HCEC 1CT (cell line): Measurements from ENCODE around the gene GYPE.
"Not testable (repeated sequence)": the region's sequence is repeated elsewhere in the genome, so short reads cannot be mapped to it uniquely, and the experiment has no call there.

Experiments
- DNase-seq: peaks from one replicate; pipeline ENCODE4 v3.0.0-alpha.2; 2017

GYPE gene

DNA sequence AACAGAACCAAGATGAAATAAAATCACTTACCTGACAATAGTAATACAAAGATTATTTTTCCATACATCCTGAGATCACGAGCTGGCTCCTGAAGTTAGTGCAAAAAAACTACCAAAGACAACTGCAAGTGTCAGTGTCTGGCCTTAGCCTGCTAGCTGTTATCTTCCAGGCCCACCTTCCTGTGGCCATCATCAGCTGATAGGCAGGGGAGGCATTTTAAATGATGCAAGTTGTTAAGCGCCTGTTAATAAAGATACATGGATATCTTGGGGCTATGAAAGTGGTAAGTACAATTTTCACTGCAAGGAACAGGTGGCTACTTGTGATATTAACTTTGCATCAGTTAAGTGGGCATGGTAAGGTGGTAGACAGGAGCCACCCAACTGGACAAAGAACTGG lies at the start of gene GYPE:
GYPE (minus strand) TSS at position 120 of the 400 bp plus-strand sequence; CDS start at position 68, 52 bp downstream.
- DNase-seq: not testable (repeated sequence)

DNA sequence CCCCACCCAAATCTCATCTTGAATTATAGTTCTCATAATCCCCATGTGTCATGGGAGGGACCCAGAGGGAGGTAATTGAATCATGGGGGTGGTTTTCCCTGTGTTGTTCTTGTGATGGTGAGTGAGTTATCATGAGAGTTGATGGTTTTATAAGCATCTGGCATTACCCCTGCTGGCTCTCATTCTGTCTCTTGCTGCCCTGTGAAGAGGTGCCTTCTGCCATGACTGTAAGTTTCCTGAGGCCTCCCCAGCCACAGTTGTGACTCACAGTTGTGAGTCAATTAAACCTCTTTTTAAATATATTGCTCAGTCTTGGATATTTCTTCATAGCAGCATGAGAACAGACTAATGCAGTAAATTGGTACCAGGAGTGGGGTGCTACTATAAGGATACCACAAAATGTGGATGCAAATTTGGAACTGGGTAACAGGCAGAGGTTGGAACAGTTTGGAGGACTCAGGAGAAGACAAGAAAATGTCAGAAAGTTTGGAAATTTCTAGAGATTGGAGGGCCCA lies 46.2 kb upstream of the GYPE start:
- DNase-seq: not testable (repeated sequence)

DNA sequence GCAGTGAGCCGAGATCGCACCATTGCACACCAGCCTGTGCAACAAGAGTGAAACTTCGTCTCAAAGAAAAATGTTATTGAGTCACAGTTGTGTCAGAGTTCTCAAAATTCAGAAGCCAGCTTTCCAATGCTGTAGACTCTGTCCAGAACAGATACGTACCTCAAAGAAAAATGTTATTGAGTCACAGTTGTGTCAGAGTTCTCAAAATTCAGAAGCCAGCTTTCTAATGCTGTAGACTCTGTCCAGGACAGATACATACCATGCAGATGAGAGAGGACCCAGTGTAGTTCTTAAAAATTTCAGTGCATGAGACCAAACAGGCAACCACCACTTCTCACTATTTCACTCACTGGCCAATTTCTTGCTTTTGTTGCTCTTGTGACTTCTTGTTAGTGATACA lies 45.6 kb upstream of the GYPE start:
- not testable (repeated sequence) for DNase-seq

DNA sequence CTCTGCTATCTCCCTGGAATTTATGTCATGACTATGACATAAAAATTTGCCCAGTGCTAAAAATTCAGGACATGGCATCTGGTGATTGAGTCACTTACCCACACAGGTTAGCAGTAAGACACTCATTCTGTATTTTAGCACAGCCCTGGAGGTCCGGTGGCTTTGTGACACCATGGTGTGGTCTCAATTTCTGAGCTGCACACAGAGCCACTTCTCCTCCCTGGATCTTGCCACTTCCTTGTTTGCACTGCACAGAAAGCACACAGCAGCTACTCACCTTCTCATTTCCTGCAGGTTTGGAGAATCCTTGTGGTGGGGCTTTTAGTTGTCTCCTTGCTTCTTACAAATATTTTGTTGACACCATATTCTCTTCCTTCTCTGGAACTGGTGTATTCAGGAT lies 44.8 kb upstream of the GYPE start:
- not testable (repeated sequence) for DNase-seq

DNA sequence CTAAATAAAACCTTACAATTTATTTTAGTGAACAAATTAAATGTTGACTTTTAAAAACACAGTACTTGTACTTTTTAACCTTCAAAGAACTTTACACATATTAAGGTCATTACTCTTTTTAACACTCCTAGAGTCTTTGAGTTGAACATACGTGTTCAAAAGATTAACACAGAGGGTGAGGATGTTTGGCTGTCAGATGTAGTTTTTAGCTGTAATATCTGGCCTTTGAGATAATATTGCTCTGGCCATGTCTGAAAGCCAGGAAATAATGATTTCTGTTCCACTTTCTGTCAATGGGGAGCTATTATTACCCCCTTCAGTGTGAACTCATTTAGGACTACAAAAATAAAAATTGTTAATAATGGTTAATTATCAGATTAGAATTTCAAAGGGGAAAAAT lies 42.1 kb upstream of the GYPE start:
- not testable (repeated sequence) for DNase-seq

DNA sequence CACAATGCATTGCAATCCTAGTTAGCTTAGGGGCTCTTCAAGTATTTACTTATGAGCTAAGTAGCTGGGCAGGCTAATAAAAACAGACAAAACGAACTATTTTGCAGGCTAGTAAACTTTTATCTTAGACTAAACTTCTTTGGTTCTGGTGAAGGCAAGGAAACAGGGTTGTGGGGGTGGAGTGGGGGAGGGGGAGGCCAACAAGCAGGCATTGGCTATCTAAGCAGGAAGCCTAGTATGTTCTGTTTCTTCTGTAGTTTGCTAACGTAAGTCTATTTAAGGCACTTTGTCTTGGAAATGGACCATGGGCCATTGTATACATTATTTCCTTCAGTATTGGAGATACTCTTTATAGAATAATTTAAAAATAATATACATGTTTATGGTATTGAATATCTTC lies 35.3 kb upstream of the GYPE start:
- not testable (repeated sequence) for DNase-seq

DNA sequence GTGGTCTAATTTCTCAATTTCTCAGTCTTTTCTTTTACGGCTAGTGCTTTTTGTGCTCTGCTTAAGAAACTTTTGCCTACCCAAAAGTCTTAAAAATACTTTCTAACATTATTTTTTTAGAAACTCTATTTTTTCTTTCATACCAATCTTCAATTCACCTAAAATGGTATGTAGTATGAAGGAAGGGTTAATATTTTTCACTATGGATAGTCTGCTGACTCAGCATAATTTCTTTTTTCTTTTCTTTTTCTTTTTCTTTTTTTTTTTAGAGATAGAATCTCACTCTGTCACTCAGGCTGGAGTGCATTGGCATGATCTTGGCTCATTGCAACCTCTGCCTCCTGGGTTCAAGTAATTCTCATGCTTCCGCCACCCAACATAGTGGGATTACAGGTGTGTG lies 34.2 kb upstream of the GYPE start:
- no peak for DNase-seq

DNA sequence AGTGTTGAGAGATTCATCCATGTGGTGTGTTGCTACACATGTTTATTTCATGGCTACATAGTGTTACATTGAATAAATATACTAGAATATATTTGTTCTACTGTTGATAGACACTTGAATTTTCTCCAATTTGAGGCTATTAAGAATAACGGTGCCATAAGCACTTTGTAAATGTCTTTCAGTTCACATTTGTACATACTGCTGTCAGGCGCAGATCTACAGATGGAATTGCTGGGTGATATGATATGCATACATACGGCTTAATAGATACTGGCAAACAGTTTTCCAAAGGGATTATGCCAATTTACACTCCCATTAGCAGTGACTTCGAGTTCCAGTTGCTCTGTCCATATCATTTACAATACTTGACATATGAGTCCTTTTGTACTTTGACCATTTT lies 33.5 kb upstream of the GYPE start:
- not testable (repeated sequence) for DNase-seq

DNA sequence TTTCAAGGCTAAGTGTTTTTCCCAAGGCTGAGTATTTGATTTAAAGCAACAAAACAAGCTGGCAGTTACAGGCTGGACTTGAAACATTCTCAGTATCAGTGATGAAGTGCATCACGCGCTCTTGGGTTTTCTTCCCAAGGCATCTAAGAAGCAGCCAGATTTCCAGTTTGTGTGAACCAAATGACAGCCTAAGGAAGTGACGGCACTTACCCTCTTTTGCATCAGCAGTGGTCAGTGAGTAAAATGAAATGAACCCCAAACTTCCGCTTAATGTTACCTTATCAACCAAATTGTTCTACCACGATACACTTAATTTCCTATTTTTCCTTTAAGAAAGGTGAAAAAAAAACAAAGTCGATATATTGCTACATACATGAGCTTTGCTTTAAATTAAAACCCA lies 15.8 kb upstream of the GYPE start:
- no peak for DNase-seq

DNA sequence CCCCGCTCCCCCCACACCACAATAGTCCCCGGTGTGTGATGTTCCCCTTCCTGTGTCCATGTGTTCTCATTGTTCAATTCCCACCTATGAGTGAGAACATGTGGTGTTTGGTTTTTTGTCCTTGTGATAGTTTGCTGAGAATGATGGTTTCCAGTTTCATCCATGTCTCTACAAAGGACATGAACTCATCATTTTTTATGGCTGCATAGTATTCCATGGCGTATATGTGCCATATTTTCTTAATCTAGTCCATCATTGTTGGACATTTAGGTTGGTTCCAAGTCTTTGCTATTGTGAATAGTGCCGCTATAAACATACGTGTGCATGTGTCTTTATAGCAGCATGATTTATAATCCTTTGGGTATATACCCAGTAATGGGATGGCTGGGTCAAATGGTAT lies 11.1 kb upstream of the GYPE start:
- DNase-seq: not testable (repeated sequence)

DNA sequence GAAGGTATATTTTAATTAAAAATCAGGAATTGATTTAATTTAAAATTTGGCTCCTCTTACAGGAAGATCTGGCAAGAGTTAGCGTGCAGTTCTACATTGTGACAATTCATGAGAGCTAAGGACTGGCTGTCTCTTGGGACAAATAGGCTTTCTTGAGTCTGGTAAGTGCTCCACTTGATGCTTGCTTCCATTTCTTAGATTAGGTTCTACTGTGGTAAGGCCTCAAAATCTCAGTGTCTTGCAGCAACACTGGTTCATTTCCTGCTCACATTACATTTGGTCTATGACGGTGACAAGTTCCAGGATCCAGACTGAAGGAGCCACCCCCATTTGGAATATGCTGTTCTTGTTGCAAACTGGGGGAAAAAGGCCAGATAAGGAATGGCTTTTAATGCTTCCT lies 7.1 kb upstream of the GYPE start:
- DNase-seq: not testable (repeated sequence)

DNA sequence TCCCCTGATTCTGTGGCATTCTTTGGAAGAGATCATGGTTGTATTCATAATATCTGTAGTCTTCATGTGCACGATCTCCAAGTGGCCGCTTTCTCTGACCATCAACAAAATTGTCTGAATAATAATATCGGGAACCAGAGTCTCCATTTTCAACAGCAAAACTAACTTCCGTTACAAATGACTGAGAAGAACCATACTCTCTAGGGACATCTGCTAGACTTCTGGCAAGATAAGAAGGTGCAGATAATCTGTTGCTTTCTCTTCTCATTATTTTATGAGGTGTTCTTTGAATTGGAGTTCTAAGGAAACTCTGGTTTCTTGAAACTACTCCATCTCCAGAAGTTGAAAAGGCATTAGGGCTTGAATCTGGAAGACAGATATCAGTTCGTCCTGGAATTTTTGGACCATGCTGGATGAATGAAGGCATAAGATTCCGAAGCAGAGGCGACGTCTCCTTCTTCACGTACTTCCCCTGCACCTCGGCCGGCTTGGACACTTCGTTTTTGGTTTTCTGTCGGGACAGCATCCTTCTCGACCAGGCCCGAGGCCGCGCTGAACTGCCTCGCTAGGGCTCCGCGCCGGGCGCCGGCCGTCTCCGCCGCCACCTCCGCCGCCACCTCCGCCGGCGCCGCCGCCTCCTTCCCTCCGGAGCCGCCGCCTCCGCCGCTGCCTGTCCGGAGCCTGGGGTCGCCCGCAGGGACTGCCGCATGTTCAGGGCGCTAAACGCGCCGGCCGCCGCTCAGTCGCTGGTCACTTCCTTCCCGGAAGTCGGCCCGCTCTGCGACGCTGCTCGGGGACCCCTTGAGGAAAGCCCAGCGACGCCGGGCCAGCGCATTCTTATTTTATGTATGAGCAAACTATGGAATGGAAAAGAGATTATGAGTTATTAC lies 6.4 kb upstream of the GYPE start:
- not testable (repeated sequence) for DNase-seq

DNA sequence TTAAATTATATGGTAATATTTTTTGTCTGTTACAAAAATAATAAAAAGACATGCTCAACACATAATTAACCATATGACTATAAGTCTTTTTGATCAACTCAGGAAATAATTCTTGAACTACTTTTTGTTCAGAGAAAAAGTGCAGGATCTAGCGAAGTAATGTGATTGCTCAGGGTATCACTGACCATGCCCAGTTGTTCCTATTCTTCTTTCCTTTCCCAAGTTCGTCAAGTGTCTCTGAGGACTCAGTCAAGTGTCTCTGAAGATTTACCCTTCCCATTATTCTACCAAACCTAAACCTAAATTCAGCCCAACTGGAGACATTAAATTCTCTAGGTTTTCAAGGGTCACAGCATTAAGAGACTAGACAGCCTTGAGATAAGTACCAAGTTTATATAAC lies 5.5 kb upstream of the GYPE start:
- not testable (repeated sequence) for DNase-seq

DNA sequence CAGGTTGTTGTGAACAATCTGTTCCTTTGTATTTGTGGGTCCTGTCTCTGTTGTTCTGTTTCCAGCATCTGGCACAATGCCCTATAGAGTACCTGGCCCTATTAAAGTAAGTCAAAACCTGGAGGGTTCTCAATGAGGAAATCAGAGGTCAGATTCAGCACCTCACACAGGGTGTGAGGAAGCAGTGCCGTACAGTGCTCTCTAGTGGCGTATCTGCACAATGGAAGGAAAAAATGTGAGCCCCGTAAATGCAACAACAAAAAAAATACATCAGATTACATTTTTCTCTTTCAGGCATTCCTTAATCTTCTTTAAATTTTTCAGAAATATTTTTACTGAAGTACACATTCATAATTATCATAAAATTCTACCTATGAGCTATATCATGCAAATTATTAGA lies 2.5 kb upstream of the GYPE start:
- DNase-seq: not testable (repeated sequence)

DNA sequence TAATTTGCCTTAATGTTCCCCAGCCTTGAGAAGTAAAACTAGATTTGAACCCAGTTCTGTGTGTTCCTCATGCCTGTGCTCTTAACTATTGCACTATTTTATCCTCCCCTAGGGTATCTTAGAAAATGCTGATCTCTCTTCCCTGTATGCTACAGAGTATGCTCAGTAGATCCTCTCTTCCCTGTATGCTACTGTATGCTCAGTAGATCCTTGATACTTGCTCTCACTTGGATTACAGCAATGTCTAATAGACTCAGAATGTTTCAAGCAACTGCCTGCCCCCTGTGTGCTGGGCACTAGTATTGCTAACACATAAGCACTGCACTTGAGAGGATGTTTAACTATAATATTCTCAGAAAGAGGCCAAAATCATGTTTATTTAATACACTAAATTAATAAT lies 928 bp downstream of the GYPE start:
- not testable (repeated sequence) for DNase-seq

DNA sequence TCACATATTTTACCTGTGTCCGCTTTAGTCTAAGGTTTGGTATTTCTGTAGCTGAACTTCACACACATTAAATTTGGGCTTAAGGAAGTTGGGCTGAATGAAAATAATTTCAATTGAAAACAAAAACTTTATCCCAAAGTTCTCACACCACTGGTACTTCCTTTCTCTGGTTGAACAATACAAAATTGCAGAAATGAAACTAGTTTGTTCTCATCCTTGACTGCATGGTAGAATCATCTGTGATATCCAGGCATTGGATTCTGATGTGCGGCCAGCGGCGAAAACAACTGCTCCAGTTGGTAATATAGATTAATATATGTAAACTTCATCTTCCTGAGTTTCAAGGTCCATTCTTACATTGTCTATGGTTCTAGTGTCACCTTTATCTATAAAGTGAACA lies 15.0 kb downstream of the GYPE start:
- DNase-seq: not testable (repeated sequence)

DNA sequence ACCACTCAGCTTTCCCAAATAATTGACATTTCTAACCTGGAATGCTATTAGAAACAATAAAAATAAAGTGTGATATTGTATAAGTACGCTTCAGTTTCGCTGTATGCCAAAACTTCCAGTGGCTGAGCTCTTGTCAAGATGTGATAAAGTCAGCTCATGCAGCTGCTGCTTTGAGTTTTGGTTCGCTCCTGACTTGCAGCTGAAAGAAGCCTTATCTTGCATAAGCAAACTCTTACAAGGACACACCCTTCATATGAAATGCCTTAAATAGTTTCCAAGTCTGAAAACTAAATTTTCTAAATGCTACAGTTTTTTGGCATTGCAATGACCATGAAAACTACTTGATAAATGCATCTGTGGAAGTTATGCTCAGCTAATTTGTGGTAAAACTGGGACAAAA lies 17.2 kb downstream of the GYPE start:
- not testable (repeated sequence) for DNase-seq

DNA sequence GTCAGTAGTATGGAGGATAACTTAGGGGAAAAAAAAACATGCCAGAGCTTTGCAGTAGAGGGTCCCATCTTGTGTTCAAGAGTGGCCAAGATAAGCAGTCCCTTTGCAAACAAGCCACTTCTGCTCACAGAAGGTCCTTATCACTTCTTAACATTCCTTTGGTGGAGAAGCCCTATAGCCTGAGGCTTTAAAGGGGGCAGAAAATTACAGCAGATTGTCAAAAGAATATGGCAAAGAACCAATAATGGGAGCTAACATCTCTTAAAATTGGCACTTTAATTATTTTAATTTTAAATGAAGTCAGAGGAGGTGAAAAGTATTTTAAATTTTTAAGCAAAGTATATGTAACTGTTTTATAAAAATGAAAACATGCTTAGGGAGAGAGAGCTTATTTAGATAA lies 20.4 kb downstream of the GYPE start:
- DNase-seq: not testable (repeated sequence)

DNA sequence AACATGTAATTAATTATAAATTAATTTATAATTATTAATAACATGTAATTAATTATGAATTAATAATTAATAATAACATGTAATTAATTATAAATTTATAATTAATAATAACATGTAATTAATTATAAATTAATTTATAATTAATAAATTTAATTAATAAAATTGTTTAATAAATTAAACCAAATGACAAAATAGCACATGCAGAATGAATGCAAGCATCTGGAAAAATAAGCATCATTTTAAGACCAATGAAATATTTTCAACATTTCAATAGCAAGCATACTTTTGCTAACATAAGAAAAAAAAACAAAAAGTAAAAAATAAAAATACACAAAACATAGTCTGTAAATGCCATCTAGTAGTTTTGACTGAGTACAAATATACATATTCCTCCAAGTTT lies 21.8 kb downstream of the GYPE start:
- DNase-seq: no peak

DNA sequence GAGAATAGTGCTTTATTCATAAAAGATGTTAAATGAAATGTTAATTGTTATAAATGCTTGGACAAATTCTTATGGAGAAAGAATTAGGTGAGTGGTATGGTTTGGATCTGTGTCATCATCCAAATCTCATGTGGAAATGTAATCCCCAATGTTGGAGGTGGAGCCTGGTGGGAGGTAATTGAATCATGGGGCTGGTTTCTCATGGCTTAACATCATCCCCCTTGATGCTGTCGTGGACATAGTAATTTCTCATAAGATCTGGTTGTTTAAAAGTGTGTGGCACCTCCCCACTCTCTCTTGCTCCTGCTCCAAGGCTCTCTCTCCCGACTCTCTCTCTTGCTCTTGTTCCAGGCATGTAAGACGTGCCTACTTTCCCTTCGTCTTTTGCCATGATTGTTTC lies 22.5 kb downstream of the GYPE start:
- DNase-seq: no peak

DNA sequence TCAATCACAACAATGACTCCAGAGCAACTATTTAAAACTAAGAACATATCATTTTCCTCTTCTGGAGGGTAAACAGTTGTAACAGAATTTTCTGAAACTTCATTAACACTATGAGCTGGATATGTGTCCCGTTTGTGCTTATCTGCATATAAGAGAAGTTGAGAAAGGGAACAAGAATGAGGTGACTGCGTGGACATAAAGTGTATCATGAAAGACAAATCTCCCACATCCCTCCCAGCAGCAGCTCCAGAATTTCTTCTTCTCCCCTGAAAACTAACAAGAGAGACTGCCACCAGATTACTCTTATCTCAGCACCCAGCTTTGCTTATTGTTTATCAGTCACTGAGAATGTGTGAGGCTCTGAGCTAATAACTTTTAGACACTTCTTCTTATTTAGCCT lies 25.8 kb downstream of the GYPE start:
- DNase-seq: not testable (repeated sequence)

DNA sequence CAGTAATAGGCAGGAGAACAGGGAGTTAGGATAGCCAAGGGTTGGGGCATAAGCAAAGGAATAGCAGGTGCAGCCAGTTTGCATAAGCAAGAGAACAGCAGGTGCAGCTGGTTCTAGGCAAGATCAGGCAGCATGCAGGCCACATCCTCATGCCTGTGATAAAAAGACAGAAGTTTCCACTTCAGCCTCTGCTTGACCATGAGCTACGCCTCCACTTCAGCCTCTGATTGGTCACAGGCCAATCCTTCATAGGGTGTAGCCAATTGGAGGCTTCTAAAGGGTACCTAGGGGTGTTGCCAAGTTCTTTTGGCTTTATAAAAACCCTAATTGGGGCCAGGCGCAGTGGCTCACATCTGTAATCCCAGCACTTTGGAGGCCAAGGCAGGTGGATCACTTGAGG lies 30.0 kb downstream of the GYPE start:
- not testable (repeated sequence) for DNase-seq

DNA sequence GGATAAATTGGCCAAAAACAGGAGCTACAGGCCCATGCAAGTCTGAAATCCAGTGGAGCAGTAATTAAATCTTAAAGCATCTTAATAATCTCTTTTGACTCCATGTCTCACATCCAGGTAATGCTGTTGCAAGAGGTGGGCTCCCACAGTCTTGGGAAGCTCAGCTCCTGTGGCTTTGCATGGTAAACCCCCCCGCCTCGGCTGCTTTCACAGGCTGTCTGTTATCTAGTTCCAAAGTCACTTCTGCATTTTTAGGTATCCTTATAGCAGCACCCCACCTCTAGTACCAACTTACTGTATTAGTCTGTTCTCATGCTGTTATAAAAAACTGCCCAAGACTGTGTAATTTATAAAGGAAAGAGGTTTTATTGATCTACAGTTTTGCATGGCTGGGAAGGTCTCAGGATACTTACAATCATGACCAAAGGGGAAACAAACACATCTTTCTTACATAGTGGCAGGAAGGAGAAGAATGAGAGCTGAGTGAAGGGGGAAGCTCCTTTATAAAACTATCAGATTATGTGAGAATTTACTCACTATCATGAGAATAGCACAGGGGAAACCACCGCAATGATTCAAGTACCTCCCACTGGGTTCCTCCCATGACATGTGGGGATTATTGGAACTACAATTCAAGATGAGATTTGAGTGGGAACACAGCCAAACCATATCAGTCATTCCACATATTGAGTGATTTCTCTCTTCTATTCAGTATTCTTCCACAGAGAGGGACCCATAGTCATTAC lies 34.7 kb downstream of the GYPE start:
- DNase-seq: not testable (repeated sequence)

DNA sequence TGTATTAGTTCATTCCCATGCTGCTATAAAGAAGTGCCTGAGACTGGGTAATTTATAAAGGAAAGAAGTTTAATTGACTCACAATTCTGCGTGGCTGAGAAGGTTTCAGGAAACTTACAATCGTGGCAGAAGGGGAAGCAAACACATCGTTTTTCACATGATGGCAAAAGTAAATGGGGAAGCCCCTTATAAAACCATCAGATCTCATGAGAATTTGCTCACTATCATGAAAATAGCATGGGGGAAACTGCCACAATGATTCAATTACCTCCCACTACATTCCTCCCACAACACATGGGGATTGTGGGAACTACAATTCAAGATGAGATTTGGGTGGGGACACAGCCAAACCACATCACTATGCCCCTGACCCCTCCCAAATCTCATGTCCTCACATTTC lies 35.4 kb downstream of the GYPE start:
- DNase-seq: not testable (repeated sequence)
